GM23338 (cell line): Measurements from ENCODE around the gene CHST2. TPM values are rescaled to one million over a fixed set of nuclear protein-coding genes. Genes with fewer than 3 reads are reported as not detected.

Experiments
- ATAC-seq: fragments of 200-7000 bp; cut with Tn5 transposase; 3 replicates; pipeline ENCODE4 v1.9.1; 2020
- DNase-seq: peaks from one replicate; pipeline ENCODE4 v3.0.0-alpha.2; 2015; ENCODE audit warnings: low spot score
- H2AFZ ChIP-seq: fragments of 200-600 bp; sonication (generic); 2 replicates; pipeline ENCODE4 v1.8.0; 2016; ENCODE audit warnings: antibody characterized with exemption, mild to moderate bottlenecking, moderate library complexity
- H3F3A ChIP-seq: fragments of 200-600 bp; sonication (generic); replicated peaks from 2 replicates; pipeline ENCODE4 v1.8.0; 2017; ENCODE audit warnings: antibody characterized with exemption, mixed run types, low read depth
- H3K27ac ChIP-seq: fragments of 200-600 bp; sonication (generic); 2 replicates; pipeline ENCODE4 v1.6.1; 2016; ENCODE audit warnings: low read depth
- H3K27me3 ChIP-seq: fragments of 200-600 bp; sonication (generic); 2 replicates; pipeline ENCODE4 v1.8.0; 2016; ENCODE audit warnings: mild to moderate bottlenecking, mixed run types, moderate library complexity; ENCODE audit not compliant: insufficient read depth
- H3K36me3 ChIP-seq: fragments of 200-600 bp; sonication (generic); 2 replicates; pipeline ENCODE4 v1.8.0; 2016; ENCODE audit warnings: mild to moderate bottlenecking; ENCODE audit not compliant: insufficient read depth
- H3K4me1 ChIP-seq: fragments of 200-600 bp; sonication (generic); 2 replicates; pipeline ENCODE4 v1.8.0; 2016; ENCODE audit warnings: mild to moderate bottlenecking, moderate library complexity; ENCODE audit not compliant: insufficient read depth
- H3K4me2 ChIP-seq: fragments of 200-600 bp; sonication (generic); 2 replicates; pipeline ENCODE4 v1.7.1; 2017; ENCODE audit warnings: mixed run types
- H3K4me3 ChIP-seq: fragments of 200-600 bp; sonication (generic); 2 replicates; pipeline ENCODE4 v1.6.1; 2016; ENCODE audit warnings: mixed run types
- H3K79me2 ChIP-seq: fragments of 200-600 bp; sonication (generic); replicated peaks from 2 replicates; pipeline ENCODE4 v1.8.0; 2017; ENCODE audit warnings: mild to moderate bottlenecking; ENCODE audit not compliant: insufficient read depth
- H3K9me2 ChIP-seq: fragments of 200-600 bp; sonication (generic); 2 replicates; pipeline ENCODE4 v1.8.0; 2017; ENCODE audit not compliant: insufficient read depth
- H4K20me1 ChIP-seq: fragments of 200-600 bp; sonication (generic); replicated peaks from 2 replicates; pipeline ENCODE4 v1.8.0; 2017; ENCODE audit warnings: mild to moderate bottlenecking; ENCODE audit not compliant: insufficient read depth
- H3K27ac Mint-ChIP-seq: 2 replicates; pipeline ENCODE4 v1.8.0; 2020; ENCODE audit warnings: inconsistent platforms, mild to moderate bottlenecking, moderate library complexity, mixed read lengths
- H3K27me3 Mint-ChIP-seq: 3 replicates; pipeline ENCODE4 v1.8.0; 2022; ENCODE audit warnings: low read depth, mild to moderate bottlenecking, moderate library complexity, mixed read lengths, inconsistent platforms; ENCODE audit not compliant: insufficient read depth, poor library complexity
- H3K36me3 Mint-ChIP-seq: 3 replicates; pipeline ENCODE4 v1.8.0; 2021; ENCODE audit warnings: low read depth, mild to moderate bottlenecking, inconsistent platforms, moderate library complexity, mixed read lengths
- H3K4me1 Mint-ChIP-seq: 3 replicates; pipeline ENCODE4 v1.8.0; 2020; ENCODE audit warnings: mild to moderate bottlenecking, inconsistent platforms, mixed read lengths
- H3K4me3 Mint-ChIP-seq: 3 replicates; pipeline ENCODE4 v1.8.0; 2021; ENCODE audit warnings: moderate library complexity, mild to moderate bottlenecking, inconsistent platforms, mixed read lengths
- H3K9me3 Mint-ChIP-seq: 3 replicates; pipeline ENCODE4 v1.8.0; 2020; ENCODE audit warnings: moderate library complexity, mild to moderate bottlenecking, inconsistent platforms, mixed read lengths
- CREB1 ChIP-seq: fragments of 250-450 bp; sonication (Bioruptor Pico); IDR thresholded peaks from 2 replicates; pipeline ENCODE4 v1.5.0; 2020; ENCODE audit warnings: low read depth, mild to moderate bottlenecking, moderate library complexity
- EZH2 ChIP-seq: fragments of 200-600 bp; sonication (generic); IDR thresholded peaks from one replicate; pipeline ENCODE4 v1.8.0; 2017; ENCODE audit warnings: antibody characterized with exemption, mild to moderate bottlenecking, low read depth; ENCODE audit not compliant: unreplicated experiment
- EZH2phosphoT487 ChIP-seq: fragments of 200-600 bp; sonication (generic); IDR thresholded peaks from one replicate; pipeline ENCODE4 v1.8.1; 2018; ENCODE audit warnings: antibody characterized with exemption; ENCODE audit not compliant: unreplicated experiment
- JUNB ChIP-seq: IDR thresholded peaks from one replicate; pipeline ENCODE4 v1.6.1; 2016; ENCODE audit warnings: antibody characterized with exemption; ENCODE audit not compliant: unreplicated experiment
- STAT1 ChIP-seq: IDR thresholded peaks from one replicate; pipeline ENCODE4 v1.6.1; 2016; ENCODE audit warnings: antibody characterized with exemption; ENCODE audit not compliant: unreplicated experiment
- ZNF462 ChIP-seq: fragments of 250-450 bp; sonication (Bioruptor Pico); IDR thresholded peaks from 2 replicates; pipeline ENCODE4 v1.5.0; 2020; ENCODE audit warnings: mild to moderate bottlenecking, moderate library complexity
- polyA plus RNA-seq: library from polyadenylated mRNA; unstranded; fragments of >200 nt; fragmentation: Nextera tagmentation; extraction: Ambion mirVana; gene quantifications from 2 replicates; pipeline ENCODE4 v1.2.1, GENCODE V29; 2016
- total RNA-seq: library from RNA; depleted of rRNA; stranded (reverse); fragments of >200 nt; shearing (Covaris generic); gene quantifications from 2 replicates; pipeline ENCODE4 v1.2.3, GENCODE V29; 2014
- TF ChIP-seq, protein P1 (sequence below): IDR thresholded peaks from 2 replicates; pipeline ENCODE4 v1.6.1; 2016; ENCODE audit warnings: antibody characterized with exemption

Gene CHST2
- total and polyA plus RNA-seq, 2 experiments from 2014 or later = 4.1 to 28.3 TPM

GRCh38 chr3:143127801-143128200 lies 8.2 kb downstream of the CHST2 start (continued):
- TF ChIP-seq ZNF462 (CRISPR knock-in tag) (no peak), STAT1 (no peak), EZH2 (no peak)

DNA sequence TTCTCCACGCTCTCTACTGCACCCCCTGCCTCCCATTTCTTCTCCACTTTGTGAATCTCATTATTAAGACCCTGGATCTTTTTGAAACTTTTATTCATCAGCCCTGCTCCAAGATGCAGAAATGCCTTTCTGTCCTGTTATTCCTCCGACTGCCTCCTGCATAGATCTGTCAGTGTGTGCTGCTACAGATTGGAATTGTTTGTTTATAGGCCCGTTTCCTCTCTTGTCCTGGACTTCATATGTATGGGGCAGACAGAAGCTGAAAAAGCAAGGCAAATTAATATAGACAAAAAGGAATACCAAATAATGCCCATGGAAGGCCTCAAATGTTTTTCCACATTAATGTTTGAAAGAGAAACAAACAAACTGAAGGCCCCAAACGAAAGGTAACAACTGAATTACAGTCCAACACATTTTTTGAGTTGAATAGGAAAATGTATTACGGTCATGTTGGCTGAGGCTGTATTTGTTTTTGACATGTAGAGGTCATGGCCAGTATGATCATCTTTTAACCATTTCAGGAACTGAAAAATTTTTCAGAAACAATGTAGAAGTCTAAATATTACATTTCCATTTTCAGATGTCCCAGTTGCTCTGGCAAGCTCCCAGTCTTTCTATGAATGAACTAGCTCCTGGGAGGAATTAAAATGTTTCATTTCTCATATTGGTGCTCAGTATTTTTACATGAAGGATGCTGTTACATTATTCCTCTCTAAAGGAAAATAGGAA lies 8.8 kb downstream of the CHST2 start:
- DNase-seq (no peak), ATAC-seq (no peak)
- Histone ChIP-seq H2AFZ (no peak overlapping the region), H3K27me3 (no peaks in the 10 kb centered on the region), H3K27ac (no peak overlapping the region), H3K4me2 (no peak overlapping the region), H3K36me3 (no peaks in the 10 kb centered on the region), H3F3A (no peaks in the 10 kb centered on the region), H3K79me2 (no peaks in the 10 kb centered on the region), H3K4me3 (no peak overlapping the region), H4K20me1 (0 out of 2 replicates have a peak, but pooled peaks cover 2% of the 10 kb centered on the region), H3K9me2 (0 out of 2 replicates have a peak, but pooled peaks cover 5% of the 10 kb centered on the region), H3K4me1 (peaks cover 9% of the 10 kb centered on the region; the same call in 1 of the 2 replicates)
- H3K27ac Mint-ChIP-seq = no peak overlapping the region
- no peaks in the 10 kb centered on the region for H3K27me3 Mint-ChIP-seq
- no peaks in the 10 kb centered on the region for H3K36me3 Mint-ChIP-seq
- no peaks in the 10 kb centered on the region for H3K9me3 Mint-ChIP-seq
- H3K4me3 Mint-ChIP-seq = no peak overlapping the region
- H3K4me1 Mint-ChIP-seq = peaks cover 14% of the 10 kb centered on the region
- TF ChIP-seq CREB1 (CRISPR knock-in tag) = no peak
- no peak for TF ChIP-seq JUNB
- TF ChIP-seq EZH2phosphoT487 = no peak
- no peak for TF ChIP-seq ZNF462 (CRISPR knock-in tag)
- TF ChIP-seq, protein P1, sequence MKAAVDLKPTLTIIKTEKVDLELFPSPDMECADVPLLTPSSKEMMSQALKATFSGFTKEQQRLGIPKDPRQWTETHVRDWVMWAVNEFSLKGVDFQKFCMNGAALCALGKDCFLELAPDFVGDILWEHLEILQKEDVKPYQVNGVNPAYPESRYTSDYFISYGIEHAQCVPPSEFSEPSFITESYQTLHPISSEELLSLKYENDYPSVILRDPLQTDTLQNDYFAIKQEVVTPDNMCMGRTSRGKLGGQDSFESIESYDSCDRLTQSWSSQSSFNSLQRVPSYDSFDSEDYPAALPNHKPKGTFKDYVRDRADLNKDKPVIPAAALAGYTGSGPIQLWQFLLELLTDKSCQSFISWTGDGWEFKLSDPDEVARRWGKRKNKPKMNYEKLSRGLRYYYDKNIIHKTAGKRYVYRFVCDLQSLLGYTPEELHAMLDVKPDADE = no peak
- no peak for TF ChIP-seq EZH2
